ENCODE measurements around the gene GRID1.
"Not testable (repeated sequence)": the region's sequence is repeated elsewhere in the genome, so short reads cannot be mapped to it uniquely, and the experiment has no call there.

GRID1 gene

DNA sequence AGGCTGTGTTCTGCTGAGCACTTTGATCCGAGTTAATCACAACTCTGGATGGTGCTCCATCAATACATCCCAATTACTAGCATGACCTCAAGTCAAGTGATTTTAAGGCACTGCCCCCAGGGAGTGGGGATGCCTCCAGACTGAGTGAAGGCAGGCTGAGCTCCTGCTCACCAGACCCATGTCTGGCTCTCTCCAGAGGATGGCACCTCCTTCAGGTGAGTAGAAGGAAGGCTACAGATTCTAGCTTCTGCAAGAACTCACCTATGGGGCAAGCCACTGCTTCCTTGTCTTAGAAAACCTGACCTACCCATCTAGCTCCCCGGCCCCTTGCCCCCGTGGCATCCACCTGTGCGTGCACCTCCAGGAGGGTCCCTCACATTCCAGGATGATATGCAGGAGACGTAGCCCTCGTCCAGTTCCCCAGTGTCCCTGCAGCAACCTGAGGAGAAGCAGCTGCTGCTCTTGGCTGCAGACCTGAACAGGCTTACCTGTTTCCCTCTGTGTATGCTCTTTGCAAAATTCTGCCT lies 390.3 kb downstream of the GRID1 start:
- no peak for DNase-seq

- no peak for DNase-seq
These were observed 395.1 kb downstream of the GRID1 start for GRCh38 chr10:85971494-85971893.

DNA sequence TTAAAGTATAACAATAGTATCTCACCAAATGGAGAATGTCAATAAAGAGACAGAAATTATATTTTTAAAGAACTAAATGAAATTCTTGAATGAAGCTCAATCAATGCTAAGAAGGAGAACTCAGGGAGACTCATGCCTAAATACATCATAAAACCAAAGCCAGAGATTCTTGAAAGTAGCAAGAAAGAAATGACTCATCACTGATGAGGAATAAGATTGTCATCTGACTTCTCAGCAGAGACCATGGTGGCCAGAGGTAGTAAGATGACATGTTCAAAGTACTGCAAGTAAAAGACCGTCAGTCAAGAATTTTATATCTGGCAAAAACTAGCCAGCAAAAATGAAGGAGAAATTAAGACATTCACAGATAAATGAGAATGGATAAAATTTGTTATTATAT lies 399.0 kb downstream of the GRID1 start:
- DNase-seq, result no peak

- DNase-seq, result no peak
These were observed 405.0 kb downstream of the GRID1 start for GRCh38 chr10:85961479-85962067.

GRCh38 chr10:85961073-85961472 lies 405.5 kb downstream of the GRID1 start:
- no peak for DNase-seq

GRCh38 chr10:85959239-85959638 lies 407.4 kb downstream of the GRID1 start:
- DNase-seq, result no peak

GRCh38 chr10:85950921-85951320 lies 415.7 kb downstream of the GRID1 start:
- DNase-seq, result no peak

DNA sequence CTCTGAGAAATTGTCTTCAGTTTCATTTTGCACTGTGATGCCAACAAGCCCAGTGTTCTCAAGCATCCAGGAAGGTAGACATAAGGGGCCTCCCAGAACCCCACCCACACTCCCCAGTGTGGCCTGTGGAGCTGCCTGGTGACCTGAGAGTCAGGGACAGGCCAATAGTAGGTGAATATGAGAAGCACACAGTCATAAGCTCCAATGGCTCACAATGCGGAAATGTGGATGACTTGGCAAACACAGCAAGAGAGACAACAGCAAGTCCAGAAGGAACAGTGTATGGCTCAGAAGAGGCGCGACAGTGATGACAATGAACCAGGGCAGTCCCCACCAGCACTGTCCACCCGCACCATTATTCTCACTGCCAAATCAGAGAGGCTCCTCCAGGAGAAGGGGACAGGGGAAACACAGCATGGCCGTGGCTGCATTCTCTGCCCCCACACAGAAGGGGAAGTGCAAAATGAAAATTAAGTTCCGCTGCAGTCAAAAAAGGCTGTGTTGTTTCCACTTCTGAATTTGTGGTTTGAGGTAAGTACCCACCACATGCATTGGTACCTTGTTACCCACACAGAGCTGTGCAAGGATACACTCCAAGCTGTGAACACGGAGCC lies 419.8 kb downstream of the GRID1 start:
- no peak for DNase-seq

- no peak for DNase-seq
These were observed 430.4 kb downstream of the GRID1 start for GRCh38 chr10:85936161-85936560.

GRCh38 chr10:85934586-85934985 lies 432.0 kb downstream of the GRID1 start:
- DNase-seq, result no peak

GRCh38 chr10:85929993-85930392 lies 436.6 kb downstream of the GRID1 start:
- DNase-seq, result not testable (repeated sequence)

DNA sequence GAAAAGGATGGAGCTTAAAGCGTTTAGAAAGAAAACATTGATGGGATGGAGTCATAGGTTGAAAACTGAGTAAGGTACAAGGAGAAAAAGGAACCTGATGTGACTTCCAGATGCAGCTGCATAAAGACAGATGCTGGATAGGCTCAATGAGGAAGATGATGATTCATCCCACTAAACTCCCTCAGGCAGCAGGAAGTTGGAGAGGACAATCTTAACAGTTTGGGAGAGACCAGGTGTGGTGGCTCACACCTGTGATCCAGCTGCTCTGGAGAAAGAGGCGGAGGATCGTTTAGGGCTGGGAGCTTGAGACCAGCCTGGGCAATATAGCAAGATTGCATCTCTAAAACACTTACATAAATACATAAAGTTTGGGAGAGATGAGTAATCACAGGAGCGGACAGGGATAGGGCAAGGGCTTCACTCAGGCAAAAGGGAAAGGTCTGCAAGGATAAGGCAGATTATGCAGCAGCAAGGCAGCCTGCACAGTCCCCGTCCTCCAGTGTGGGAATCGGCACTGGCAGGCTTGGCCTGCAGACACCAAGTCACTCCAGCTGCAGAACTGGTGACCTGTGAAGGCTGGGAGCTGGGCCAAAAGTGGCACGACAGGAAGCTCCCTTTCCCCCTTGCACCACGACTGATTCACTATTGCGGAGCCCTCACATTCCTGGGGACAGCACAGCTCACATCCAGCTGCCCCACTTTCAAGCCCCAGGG lies 438.5 kb downstream of the GRID1 start:
- no peak for DNase-seq

- DNase-seq, result no peak
These were observed 439.6 kb downstream of the GRID1 start for GRCh38 chr10:85926986-85927385.

DNA sequence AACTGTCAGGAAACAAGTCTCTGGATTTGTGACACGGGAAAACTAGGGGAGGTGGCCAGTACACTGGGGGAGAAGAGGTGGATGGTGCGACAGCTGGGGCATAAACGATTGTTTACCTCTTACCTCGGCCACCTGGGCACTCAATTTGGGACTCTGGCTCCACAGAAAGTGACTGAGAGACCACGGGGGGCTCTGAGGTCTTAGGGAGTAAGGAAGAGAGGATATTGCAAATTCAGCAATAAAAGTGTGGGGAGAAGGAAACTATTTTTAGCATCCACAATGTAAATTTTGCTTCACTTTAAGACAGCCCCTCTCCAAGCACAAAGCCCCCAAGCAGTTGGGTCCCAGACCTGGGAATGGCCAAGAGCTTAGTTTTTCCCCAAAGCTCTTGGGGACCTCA lies 440.5 kb downstream of the GRID1 start:
- no peak for DNase-seq

- no peak for DNase-seq
These were observed 441.3 kb downstream of the GRID1 start for GRCh38 chr10:85925201-85925750.

DNA sequence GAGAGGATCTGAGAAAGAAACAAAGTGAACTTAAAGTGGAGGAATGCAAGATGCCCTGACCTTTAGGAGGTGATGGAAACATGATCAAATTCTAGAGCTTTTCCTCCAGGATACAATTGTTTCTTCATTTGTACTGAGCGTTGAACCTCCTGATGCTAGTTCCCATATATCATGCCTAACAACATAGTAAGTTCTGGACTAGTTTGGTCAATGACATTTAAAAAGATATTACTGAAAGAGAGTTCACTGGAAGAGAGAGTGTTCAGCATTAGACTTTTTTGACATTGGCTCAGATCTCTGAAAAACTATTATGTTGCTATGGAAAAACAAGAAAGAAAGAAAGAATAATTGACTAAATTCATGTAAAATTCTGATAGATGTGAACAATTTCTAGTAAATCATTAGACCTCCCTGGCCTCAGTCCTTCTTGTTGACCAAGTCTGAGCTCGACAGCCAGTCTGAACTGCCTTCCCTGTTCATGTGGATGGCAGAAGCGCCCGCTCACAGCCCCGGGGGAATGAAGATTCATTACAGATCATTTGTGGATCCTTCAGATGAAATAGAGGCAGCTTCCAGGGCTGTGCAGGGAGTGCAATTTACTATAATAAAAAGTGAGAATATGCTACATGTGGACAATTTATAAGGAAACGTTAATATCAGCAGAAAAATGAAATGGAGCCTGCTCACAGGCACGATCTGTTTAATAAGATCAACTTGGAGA lies 442.1 kb downstream of the GRID1 start:
- no peak for DNase-seq

GRCh38 chr10:85922356-85923129 lies 444.1 kb downstream of the GRID1 start:
- DNase-seq, result no peak

GRCh38 chr10:85921789-85922188 lies 444.8 kb downstream of the GRID1 start:
- DNase-seq, result no peak

DNA sequence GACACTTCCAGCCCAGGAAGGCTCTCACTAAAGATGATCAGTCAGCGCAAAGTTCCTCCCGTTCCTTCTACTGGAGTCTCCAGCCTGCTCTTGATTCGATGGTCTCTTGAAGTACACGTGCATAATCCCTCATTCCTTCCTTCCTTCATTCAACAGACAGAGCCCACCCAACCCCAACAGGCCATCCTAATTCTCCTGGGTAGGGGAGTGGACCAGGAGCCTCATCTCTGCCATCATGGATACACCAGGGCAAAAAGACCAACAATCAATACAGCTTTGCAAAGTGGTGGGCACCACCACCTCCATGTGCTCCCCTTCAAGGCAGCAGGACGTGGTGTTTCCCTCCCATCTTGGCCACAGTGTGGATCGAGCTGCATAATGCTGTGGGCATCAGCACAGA lies 446.3 kb downstream of the GRID1 start:
- DNase-seq, result no peak

- no peak for DNase-seq
These were observed 447.0 kb downstream of the GRID1 start for GRCh38 chr10:85919491-85920021.

DNA sequence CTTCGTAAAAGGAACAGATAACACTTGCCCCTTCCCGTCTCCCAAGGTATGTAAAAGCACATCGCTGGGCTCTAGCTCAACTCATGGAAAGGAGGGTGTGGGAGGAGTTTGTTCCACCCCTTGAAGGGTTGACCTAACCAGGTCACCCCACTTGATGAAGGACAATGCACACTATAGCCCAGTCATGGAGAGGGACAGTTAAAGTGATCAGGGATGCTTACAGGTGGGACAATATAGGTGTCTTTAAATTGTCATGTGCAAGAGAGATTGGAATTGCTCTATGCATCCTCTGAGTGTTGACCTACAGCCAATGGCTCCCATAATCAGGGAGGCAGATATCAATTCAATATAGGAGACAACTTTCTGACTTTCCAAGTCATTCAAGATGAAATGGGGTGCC lies 448.2 kb downstream of the GRID1 start:
- no peak for DNase-seq

- DNase-seq, result no peak
These were observed 449.0 kb downstream of the GRID1 start for GRCh38 chr10:85917601-85918000.
